Left lobe of liver (tissue), 2 donors: ENCODE results near the gene CHRM2. TPM values are rescaled to one million over a fixed set of nuclear protein-coding genes. Genes with fewer than 3 reads are reported as not detected.
A peak's percentile ranks its signal among the peaks of the same experiment; 100 is the strongest.
"Not testable (repeated sequence)": the region's sequence is repeated elsewhere in the genome, so short reads cannot be mapped to it uniquely, and the experiment has no call there.

Source experiments
- ATAC-seq: fragments of 200-7000 bp; cut with Tn5 transposase; one replicate; pipeline ENCODE4 v1.9.1; 2020; ENCODE audit warnings: mild to moderate bottlenecking, moderate library complexity
- DNase-seq: peaks from one replicate; pipeline ENCODE4 v3.0.0-alpha.2; 2020; ENCODE audit warnings: low spot score
- total RNA-seq: library from RNA; stranded (reverse); gene quantifications from one replicate; pipeline ENCODE4 v1.2.1, GENCODE V29; 2021
- donor health status: DM: no; HTN: no; CAD: no; lungs with moderate emphysema.
- donor health status: DM: no; HTN: yes; CAD: no.

Gene CHRM2
- total RNA-seq, result 0.96 TPM

DNA sequence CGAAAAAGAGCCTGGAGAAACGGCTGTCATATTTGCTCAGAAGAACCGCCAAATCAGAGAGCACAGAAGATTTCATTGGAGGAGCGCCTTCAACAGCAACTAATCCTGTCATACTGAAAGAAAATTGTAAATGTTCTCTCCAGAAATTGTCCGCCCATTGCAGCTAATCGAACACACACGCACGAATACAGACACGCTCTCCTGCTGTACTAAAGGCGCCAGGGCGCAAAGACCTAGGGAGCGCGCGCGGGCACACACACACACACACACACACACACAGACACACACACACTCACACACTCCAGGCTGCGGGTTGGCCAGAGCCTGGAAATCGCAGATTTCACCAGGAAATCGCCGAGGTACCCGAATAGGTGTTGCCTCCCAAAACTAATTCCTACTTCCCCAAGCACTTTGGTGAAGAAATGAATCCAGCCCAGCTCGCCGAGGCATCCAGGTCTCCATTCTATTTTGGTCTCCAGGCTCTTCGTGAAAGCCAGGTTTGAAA is at the start of gene CHRM2:
TSS of gene CHRM2 (plus strand) at position 157 of the 505 bp plus-strand sequence. CDS start 146,214 bp downstream, outside the sequence.
- DNase-seq (peak; percentile 37), ATAC-seq (no peak)

DNA sequence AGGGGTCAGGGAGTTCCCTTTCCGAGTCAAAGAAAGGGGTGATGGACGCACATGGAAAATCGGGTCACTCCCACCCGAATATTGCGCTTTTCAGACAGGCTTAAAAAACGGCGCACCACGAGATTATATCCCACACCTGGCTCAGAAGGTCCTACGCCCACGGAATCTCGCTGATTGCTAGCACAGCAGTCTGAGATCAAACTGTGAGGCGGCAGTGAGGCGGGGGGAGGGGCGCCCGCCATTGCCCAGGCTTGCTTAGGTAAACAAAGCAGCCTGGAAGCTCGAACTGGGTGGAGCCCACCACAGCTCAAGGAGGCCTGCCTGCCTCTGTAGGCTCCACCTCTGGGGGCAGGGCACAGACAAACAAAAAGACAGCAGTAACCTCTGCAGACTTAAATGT is 37.1 kb upstream of the CHRM2 start:
- DNase-seq, ATAC-seq: not testable (repeated sequence)

DNA sequence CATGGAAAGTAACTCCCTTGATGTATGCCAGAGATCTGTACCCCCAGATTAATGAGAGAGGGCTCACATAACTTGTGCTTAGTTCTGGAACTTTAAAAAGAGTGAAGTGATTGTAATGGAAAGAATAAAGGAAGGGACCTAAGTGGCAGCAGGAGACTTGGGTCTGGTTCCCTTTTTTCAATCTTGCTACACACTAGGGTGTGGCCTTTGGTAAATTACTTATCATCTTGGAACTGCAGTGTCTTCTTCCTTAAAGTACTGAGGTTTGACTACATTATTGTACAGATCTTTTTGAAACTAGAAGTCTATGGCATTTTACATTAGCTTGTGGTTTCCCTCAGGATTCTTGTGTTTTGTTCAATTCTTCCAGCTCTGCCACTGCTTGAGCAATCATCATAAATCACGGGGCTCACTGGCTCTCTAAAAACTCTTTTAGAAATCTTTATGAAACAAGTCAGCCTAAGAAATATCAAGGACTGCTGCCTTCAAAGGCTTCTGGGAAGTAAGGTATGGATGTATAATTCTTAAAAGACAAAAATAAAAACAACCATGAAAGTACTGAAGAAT is 22.5 kb upstream of the CHRM2 start:
- no peak for ATAC-seq
- no peak for DNase-seq

DNA sequence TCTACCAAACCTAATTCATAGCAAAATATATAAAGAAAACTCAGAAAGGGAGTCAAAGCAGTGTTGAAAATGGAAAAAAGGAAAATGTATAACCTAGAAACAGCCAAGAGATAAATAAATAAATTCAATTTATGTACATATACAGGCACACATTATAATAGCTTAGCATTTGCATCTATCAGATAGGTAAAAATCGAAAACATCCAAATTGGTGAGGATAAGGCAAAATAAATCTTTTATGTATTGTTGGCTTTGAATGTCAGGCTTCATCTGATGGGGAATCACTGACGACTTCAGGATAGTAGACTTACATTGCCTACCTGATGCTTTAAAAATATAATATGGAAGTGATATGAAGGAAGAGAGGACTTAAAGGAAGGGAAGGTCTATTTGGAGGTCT is 20.6 kb upstream of the CHRM2 start:
- no peak for DNase-seq

DNA sequence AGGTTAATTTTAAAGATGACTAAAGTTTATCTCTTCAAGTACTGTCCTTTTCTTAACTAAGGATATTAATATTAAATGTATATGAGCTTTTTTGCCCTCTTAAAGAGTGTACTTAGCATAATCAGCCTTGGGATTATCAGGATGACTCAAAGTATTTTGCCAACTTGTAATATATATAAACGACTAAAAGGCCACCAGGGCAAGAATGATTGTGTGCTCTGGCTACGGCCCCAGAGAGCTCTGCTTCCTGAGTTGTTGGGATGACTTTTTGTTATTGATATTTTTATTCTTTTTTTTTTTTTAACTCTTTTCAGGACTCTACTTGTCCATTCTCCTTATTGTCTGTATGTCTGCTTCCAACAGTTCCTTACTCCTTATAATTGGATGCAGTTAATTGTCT is 14.8 kb upstream of the CHRM2 start:
- no peak for DNase-seq
- ATAC-seq, result no peak

More for the DNA sequence above, 20.6 kb upstream of the CHRM2 start:
- ATAC-seq, result no peak

DNA sequence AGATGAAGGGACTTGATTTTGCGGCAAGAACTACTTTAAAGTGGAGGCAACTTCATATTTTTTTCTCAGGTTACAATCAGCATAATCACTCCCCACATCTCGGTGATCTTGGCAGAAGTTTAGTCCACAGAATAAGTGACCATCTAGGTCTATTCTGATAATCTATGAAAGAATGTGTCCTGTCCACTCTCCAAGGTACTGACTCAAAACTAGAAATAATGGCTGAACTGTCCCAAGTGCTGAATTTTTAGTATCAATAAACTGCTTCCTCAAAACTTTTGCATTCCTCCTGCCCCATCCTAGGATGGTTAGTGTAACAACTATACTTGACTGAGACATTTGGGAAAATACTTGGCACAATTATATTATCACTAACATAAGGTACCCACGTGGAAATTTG is 10.9 kb upstream of the CHRM2 start:
- DNase-seq, result no peak

DNA sequence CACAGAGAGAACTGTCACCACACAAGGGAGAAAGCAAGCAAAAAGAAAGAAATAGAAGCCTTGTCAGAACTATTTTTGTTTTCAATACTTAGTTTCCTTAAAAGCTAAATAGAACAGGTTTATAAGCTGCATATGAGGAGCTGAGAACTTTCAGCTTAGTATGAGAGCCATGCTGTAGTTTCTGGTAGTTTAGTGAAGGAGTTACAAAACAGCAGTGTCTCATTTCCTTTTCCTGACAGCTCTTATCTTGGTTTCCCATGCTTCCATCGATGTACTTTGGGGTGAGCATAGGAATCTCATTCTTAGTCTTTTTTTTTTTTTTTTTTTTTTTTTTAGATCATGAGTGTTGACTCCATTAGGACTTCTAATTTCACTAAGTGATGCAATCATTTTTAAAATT is 8.6 kb upstream of the CHRM2 start:
- no peak for DNase-seq
- ATAC-seq, result no peak

More for the DNA sequence above, 10.9 kb upstream of the CHRM2 start:
- no peak for ATAC-seq

DNA sequence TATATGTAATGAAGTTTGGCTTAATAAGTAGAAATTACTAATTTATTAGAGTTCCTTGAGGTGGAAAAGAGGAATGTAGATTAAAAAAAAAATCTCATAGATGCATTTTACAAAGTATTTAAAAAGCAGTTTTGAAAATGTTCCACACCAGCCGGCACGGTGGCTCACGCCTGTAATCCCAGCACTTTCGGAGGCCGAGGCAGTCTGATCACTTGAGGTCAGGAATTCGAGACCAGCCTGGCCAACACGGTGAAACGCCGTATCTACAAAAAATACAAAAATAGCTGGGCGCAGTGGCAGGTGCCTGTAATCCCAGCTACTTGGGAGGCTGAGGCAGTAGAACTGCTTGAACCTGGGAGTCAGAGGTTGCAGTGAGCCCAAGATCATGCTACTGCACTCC is 3.2 kb upstream of the CHRM2 start:
- DNase-seq (no peak), ATAC-seq (no peak)

DNA sequence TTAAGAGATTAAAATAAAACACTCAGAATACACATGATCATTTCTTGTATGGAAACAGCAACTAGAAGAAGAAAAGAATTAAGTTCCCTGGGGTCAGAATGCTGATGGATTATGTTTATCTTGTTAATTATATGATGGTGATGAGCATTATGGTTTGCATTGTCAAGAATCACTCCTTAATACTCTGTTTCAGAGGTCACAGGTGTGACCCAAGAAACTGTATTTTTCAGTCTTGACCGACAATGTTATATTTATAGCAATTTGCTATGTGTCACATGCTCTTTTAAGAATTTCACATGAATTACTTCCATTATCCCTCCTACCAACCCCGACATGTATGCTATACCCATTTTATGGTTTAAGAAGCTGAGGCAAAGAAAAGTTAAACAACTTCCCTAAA is 2.7 kb upstream of the CHRM2 start:
- no peak for DNase-seq

DNA sequence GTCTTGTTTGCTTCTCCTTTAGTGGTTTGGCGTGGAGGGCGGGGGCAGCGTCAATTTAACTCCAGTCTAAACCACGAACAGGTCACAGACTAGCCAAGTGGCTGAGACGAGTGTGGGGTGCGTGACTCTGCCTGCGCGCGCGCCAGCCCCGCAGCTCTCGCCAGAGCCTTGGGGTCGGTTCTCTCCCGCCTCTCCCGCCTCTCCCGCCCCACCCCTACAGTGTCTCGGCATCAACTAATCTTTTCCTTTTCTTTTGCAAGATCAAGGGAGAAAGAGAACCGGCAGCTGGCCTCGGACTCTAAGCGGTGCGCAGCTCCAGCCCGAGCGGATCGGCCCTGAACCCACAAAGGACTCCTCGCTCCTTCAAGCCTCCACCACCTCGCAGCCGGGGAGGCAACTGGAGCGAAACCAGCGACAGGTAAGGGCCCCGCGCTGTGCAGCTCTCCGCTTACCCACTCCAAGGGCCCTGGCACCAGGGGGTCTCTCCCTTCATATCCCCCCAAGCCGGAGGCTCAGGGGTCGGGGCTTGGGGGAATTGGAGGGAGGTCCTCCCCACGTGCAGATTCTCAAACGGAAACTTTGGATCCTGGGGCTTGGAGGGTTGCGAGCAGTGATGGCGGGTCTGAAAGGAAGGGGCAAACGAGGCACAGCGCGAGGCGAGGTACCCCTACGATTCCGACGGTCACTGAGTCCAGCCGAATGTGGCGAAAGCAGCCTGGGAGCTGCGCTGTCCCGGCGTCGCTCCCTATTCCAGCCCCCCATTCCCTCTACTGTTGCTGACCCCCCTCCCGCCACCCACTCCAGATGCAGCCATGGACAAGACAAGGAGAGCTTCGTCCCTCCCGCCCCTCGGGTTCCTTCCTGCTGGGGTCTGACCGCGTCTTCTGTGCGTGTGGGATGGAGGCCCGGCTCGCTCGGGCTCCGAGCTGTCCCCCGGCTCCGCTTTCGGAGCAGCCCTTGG is 829 bp downstream of the CHRM2 start:
- ATAC-seq (no peak), DNase-seq (peak; percentile 33)

More for the DNA sequence above, 2.7 kb upstream of the CHRM2 start:
- no peak for ATAC-seq

DNA sequence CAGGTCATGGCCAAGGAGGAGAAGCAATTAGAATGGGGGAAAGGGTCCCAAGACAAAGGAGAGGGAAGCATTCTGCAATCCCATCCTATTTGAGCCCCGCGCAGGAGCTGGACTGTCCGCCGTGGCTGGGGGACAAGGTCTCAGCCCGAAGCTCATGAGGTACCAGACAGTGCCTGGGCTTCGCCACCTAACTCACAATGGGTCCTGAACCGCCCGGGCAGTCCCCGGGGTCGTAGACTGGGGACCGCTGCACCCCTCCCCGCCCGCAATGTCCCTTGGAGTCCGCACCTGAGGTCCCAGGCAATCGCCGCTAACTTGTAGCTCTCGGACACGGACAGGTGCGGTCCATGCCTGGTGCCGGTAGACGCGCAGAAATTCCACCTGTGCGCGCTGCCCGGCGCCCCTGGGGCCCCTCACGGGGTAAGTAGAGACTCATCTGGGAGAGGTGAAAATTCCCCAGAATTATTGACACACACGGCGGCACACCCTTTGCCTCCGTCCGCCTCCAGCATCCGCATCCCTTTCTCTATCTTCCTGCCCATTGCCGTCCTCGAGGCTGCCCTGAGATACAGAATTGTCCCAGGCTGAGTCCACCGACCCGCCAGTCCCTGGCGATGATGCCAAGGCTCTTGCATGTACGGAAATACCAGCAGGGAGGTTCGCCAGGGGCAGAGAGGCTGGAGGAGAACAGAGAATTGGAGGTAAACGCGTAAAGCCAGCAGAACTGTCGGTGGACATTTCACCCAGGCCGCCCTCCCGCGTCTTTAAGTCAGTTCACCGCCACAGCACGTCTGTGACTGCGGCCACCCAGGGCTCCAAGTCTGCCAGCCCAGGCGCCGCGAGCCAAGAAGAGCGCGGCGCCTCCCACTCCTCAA is 1.8 kb downstream of the CHRM2 start:
- ATAC-seq (no peak), DNase-seq (no peak)

DNA sequence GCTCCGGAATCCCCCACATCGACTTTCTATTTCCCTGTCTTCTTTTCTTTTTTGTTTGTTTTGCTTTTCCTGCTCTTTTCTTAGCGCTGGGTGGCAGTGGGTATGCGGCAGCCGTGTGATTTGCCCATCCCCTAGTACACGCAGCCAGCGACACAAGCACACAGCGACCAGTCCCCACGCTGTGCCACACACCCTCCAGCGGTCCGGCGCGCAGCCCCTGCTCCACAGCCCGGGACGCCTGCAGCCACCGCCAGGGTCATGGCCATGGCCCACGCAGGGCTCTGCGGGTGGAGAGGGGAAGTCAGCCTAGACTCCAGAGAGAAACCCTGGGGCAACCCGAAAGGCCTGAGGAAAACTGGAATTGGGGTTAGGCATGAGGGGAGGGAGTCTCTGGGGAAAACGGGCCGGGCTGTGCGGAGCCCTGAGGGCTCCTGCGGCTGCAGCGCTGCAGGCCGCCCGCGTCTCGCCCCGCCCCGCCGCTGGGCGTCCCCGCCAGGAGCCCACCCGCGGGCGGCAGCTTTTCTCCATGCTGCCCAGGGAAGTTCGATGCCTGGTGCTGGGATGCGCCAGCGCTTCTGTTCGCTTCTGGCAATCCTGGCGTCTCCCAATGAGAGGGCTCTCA is 2.5 kb downstream of the CHRM2 start:
- DNase-seq, result no peak
- ATAC-seq, result no peak

DNA sequence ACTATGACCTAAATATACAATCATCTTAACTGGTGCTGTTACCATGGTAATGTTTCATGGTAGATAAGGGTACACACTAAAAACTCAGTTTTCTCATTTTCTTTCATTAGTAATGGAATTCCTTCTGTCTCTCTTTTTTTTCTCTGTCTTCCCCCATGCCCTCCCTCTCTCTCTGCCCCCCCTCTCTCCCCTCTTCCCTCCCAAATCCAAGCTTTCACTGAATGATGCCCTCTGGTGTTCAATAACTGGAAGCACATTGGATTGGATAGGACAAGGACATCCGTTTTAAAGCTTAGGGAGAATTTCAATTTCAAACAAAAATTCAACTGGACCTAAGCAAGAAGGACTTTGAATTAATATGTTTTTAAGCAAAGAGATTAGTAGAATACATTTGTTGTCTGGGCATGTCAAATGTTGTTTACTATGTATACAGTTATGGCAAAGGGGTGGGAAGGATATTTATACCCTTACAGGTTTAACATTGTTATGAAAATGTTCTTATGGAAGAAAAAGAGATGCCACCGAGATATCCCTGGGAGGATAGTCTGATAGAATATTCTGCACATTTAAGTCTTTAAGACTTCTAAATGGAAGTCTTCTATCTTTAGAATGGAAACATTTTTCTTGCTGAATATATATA is 6.1 kb downstream of the CHRM2 start:
- no peak for DNase-seq
- peak; percentile 33 for ATAC-seq

DNA sequence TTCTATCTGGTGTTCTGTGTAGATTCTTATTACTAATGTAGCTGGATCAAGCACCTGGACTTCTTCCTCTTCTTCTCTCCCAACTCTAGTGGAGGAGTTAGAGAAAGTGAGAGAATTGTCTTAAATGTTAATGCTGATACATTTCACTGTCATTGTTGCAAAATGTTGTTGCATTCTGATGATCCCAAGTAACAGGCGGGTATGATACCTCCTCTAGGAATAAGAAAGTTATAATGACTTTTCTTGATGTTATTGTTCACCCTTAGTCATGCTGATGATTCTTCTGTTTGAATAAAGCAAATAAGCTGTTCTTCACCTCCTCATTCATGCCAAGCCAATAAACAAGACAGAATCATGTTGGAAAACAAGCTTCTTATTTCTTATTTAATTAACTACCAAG is 9.1 kb downstream of the CHRM2 start:
- ATAC-seq (no peak), DNase-seq (no peak)

DNA sequence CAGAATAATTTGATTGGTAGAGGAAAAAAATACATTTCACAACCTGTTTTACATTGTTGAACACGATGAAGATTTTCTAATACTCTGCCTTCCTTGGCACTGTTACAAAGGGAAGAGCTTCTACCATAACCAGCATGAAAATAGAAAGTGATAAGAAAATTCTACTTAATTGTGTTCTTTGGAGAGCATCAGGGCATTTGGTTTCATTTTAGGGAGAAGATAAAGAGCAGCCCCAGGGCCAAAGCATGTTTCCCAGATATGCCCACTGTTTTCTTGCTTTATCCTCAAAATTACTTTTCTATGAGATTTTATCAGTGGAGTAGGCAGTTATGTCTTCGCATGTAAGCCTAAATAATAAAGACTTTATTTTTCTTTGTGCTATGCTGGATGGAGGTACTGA is 9.5 kb downstream of the CHRM2 start:
- no peak for DNase-seq
- no peak for ATAC-seq

DNA sequence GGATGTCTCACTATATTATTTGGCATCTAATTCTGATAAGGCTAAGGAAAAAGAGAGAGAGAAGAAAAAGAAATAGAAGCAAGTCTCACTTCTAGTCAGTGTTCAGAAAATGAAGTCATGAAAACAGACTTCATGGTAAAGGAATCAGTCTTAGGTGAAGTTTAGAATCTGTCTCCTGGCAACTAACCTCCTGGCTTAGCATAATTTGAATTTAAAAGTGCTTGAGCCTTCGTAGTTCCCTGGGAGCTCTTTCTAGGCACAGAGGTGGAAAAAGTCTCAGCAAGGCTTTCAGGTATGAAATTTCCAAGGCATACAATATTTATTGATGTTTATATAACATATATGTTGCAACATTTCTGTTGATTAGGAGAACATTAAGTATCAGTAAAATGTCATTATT is 10.4 kb downstream of the CHRM2 start:
- ATAC-seq, result no peak
- no peak for DNase-seq

DNA sequence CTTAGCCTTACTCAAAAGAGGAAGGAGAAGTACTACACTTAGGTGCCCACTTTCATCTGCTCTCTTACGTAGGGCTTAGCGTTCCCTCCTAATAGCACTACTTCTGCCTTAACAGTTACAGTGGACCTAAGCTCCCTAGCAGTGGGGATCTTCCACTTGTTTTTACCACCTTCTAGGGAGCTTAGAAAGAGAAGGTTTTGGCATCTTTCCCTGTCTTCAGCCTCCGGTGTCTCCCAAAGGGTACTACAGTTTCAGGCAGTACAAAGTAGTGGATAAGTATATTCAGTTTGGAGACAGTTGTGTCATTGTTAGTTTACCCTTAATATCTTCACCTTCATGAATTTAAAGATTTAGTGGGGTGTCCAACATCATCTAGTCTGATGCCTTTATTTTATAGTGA is 14.6 kb downstream of the CHRM2 start:
- no peak for DNase-seq
- ATAC-seq, result no peak

DNA sequence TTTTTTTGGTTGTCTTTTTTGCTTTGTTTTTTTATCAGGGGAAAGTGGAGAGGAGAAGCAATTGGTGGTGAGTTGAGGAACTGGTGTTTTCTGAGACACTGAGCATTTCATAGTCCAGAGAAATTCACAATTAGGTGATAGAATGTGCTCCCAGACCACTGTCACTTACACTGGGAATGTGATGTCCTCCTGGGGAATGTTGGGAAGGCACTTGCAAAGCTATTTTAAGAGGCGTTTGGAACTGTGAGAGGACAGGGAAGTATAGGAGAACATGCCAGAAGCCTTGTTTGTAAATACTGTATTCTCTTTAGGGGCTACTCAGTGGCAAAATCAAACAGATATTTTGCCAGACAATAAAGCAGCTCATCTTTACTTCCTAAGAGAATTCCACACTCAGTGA is 16.0 kb downstream of the CHRM2 start:
- DNase-seq (no peak), ATAC-seq (no peak)

DNA sequence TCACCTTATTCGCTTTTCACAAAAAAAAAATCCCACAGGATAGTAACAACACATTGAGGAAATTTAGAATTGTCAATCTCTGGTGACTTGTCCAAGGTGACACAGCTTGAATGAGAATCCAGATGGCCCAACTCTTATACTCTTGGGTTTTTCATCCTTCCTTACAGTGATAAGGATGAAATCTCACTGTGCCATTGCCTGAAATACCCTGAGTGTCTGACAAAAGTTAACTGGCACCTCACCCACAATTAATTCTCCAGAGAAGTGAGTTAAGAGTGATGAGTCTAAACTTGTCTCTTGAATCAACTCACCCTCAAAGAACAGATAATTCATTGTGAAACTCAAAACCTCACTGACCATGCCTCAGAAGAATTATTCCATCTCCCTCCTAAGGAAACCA is 18.9 kb downstream of the CHRM2 start:
- no peak for ATAC-seq
- DNase-seq, result no peak

DNA sequence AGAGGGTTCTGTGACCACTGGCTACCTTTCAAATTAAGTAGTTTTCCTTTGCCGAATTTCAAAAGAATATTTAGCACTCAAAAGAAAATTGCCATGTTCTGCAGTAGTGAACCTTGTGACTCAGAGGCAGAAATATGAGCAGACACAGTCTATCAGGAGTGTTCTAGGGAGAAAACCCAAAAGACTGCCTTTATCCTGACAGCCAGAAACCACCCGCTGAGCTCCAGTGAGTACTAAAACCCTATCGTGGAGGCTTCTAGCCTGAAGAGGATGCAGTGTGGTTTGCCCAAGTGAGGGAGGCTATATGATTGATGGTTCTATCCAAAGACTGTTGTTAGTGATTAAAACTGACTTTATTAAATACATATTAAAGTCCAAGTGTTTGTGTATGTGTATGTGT is 21.9 kb downstream of the CHRM2 start:
- no peak for ATAC-seq
- DNase-seq, result no peak
